HepG2 (cell line): Measurements from ENCODE around the gene RAMP3. TPM values are rescaled to one million over a fixed set of nuclear protein-coding genes. Genes with fewer than 3 reads are reported as not detected.

Experiments used
- HMG20B ChIP-seq: conservative IDR thresholded peaks from 2 replicates; pipeline ENCODE4 v1.6.1; 2016; ENCODE audit warnings: missing genetic modification reagents, missing compliant biosample characterization
- PCBP1 ChIP-seq: fragments of 200-400 bp; formaldehyde crosslinking; IDR thresholded peaks from 2 replicates; pipeline ENCODE4 v1.6.1; 2017; ENCODE audit warnings: mild to moderate bottlenecking, low read depth, low read length, borderline replicate concordance
- TEAD2 ChIP-seq: sonication (generic); formaldehyde crosslinking; IDR thresholded peaks from 2 replicates; pipeline ENCODE4 v1.9.0; 2021; ENCODE audit warnings: missing genetic modification reagents
- ZNF75D ChIP-seq: sonication (generic); formaldehyde crosslinking; IDR thresholded peaks from 2 replicates; pipeline ENCODE4 v1.8.1; 2023; ENCODE audit warnings: missing genetic modification reagents, mild to moderate bottlenecking, borderline replicate concordance
- ZNF816 ChIP-seq: sonication (generic); formaldehyde crosslinking; IDR thresholded peaks from 2 replicates; pipeline ENCODE4 v1.8.0; 2022; ENCODE audit warnings: missing genetic modification reagents, mild to moderate bottlenecking, borderline replicate concordance
- ZNF850 ChIP-seq: sonication (generic); formaldehyde crosslinking; conservative IDR thresholded peaks from 2 replicates; pipeline ENCODE4 v1.9.0; 2021; ENCODE audit warnings: mild to moderate bottlenecking, missing genetic modification reagents
- polyA plus RNA-seq, 8 experiments: library from polyadenylated mRNA; depleted of rRNA in 3 of 8; stranded (reverse) in 7 of 8; unstranded in 1 of 8; fragments of >200 nt; fragmentation: Illumina TruSeq in 4 of 8; extraction: Trizol in 4 of 8; gene quantifications; 2 replicates each; pipeline versions ENCODE4 v1.2.1 to v1.2.3, GENCODE V29; 2011 to 2016; ENCODE audit warnings: low read depth in 4 of 8, missing spikeins in 1 of 8, mixed read lengths in 1 of 8; ENCODE audit not compliant: insufficient read depth in 1 of 8
- total RNA-seq, 5 experiments: library from RNA; depleted of rRNA; stranded (reverse); fragments of >200 nt; fragmentation: Illumina TruSeq; extraction: Trizol; gene quantifications; 2 replicates each; pipeline ENCODE4 v1.2.3, GENCODE V29; 2016; ENCODE audit warnings: low read depth in 1 of 5
- TF ChIP-seq, protein P1 (sequence below): sonication (generic); formaldehyde crosslinking; IDR thresholded peaks from 2 replicates; pipeline ENCODE4 v1.4.0; 2020; ENCODE audit warnings: missing genetic modification reagents, borderline replicate concordance
- TF ChIP-seq, protein P2 (sequence below): sonication (generic); formaldehyde crosslinking; IDR thresholded peaks from 2 replicates; pipeline ENCODE4; 2020; ENCODE audit warnings: missing genetic modification reagents, mild to moderate bottlenecking, borderline replicate concordance
- TF ChIP-seq, protein P3 (sequence below): sonication (generic); formaldehyde crosslinking; IDR thresholded peaks from 2 replicates; pipeline ENCODE4 v1.4.0; 2020; ENCODE audit warnings: mild to moderate bottlenecking, missing genetic modification reagents

RAMP3 gene
- total and polyA plus RNA-seq, 2 of the 13 experiments (the other 11 are each of a cell fraction or from before 2014, with no cell fraction given), result not detected

DNA sequence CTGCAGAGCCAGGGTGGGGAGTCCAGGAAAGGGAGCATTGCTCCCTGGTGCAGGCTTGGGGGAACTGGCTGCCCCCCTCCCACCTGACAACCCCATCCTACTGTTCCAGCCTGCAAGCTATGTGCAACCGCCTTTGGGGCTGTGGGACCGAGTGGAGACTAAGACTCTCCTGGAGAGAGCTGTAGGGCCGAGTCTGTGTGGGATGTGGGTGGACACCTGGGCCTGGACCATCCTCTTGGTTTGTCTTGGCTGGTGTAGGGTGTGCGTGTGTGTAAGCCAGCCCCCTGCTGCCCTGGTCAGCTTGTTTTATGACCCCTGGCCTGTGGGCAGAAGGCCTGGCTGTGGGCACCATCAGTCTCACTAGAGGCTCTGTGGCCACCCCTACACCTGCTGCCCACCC lies 1.6 kb upstream of the RAMP3 start (continued):
- TF ChIP-seq, protein P1, sequence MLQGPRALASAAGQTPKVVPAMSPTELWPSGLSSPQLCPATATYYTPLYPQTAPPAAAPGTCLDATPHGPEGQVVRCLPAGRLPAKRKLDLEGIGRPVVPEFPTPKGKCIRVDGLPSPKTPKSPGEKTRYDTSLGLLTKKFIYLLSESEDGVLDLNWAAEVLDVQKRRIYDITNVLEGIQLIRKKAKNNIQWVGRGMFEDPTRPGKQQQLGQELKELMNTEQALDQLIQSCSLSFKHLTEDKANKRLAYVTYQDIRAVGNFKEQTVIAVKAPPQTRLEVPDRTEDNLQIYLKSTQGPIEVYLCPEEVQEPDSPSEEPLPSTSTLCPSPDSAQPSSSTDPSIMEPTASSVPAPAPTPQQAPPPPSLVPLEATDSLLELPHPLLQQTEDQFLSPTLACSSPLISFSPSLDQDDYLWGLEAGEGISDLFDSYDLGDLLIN (CRISPR knock-in tag), result no peak
- no peak for TF ChIP-seq HMG20B
- no peak for TF ChIP-seq PCBP1
- TF ChIP-seq TEAD2 (CRISPR knock-in tag), result no peak
- no peak for TF ChIP-seq ZNF75D (CRISPR knock-in tag)
- TF ChIP-seq, protein P2, sequence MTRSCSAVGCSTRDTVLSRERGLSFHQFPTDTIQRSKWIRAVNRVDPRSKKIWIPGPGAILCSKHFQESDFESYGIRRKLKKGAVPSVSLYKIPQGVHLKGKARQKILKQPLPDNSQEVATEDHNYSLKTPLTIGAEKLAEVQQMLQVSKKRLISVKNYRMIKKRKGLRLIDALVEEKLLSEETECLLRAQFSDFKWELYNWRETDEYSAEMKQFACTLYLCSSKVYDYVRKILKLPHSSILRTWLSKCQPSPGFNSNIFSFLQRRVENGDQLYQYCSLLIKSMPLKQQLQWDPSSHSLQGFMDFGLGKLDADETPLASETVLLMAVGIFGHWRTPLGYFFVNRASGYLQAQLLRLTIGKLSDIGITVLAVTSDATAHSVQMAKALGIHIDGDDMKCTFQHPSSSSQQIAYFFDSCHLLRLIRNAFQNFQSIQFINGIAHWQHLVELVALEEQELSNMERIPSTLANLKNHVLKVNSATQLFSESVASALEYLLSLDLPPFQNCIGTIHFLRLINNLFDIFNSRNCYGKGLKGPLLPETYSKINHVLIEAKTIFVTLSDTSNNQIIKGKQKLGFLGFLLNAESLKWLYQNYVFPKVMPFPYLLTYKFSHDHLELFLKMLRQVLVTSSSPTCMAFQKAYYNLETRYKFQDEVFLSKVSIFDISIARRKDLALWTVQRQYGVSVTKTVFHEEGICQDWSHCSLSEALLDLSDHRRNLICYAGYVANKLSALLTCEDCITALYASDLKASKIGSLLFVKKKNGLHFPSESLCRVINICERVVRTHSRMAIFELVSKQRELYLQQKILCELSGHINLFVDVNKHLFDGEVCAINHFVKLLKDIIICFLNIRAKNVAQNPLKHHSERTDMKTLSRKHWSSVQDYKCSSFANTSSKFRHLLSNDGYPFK (CRISPR knock-in tag), result no peak
- TF ChIP-seq, protein P3, sequence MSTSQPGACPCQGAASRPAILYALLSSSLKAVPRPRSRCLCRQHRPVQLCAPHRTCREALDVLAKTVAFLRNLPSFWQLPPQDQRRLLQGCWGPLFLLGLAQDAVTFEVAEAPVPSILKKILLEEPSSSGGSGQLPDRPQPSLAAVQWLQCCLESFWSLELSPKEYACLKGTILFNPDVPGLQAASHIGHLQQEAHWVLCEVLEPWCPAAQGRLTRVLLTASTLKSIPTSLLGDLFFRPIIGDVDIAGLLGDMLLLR (CRISPR knock-in tag), result no peak
- no peak for TF ChIP-seq ZNF816 (CRISPR knock-in tag)
- TF ChIP-seq ZNF850 (CRISPR knock-in tag), result no peak
